T47D (cell line): ENCODE measurements around the gene PLEKHA6.

Experiments used
- DNase-seq, 2 experiments: peaks; one replicate each; pipeline versions ENCODE4 v3.0.0 to v3.0.0-alpha.2; 2011 to 2012; ENCODE audit warnings: low read depth in 1 of 2, low spot score in 1 of 2
- JUND ChIP-seq: IDR thresholded peaks from 2 replicates; pipeline ENCODE4 v1.6.1; 2012; ENCODE audit warnings: low read depth
- in situ Hi-C: cut with HindIII; loops from 2 replicates; pipeline ENCODE4 v1.10.0; 2016; ENCODE audit warnings: low sequenced_read_pairs, low pct_unique_long_range_greater_than_20kb

The PLEKHA6 gene

DNA sequence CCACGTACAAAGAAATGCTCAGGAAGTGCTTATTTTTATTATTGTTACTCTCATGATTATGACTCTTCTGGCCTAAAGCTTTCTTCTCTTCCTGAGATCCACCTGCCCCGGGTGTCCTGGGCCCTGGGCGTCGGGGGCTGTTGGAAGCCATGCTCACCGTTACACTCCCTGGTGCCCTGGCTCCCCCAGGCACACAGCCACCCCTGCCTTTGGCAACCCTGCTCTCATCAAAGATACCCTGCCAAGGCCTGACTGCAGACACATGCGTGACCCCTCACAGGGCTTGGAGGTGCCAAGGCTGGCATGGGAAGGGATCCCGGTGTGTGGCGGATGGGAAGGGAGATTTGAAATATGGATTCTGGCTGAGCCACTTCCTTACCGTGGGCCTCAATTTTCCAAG, 160.2 kb downstream of the PLEKHA6 start:
- TF ChIP-seq JUND: no peak
- DNase-seq: no peak

GRCh38 chr1:204198348-204199340, 161.1 kb downstream of the PLEKHA6 start:
- in situ Hi-C loops: no loop called here
- no peak for TF ChIP-seq JUND
- DNase-seq: peak; percentile 78 to 87

More for the DNA sequence above, 160.2 kb downstream of the PLEKHA6 start:
- in situ Hi-C loops: no loop called here

- no peak for TF ChIP-seq JUND
- DNase-seq: no peak
- in situ Hi-C loops: no loop called here
These were observed 162.7 kb downstream of the PLEKHA6 start for GRCh38 chr1:204197068-204197467.

GRCh38 chr1:204196068-204196795, 163.5 kb downstream of the PLEKHA6 start, which contains the start of gene KISS1:
KISS1 (minus strand) TSS chr1:204196491; CDS start chr1:204192876, 3,615 bp downstream.
- in situ Hi-C loops: no loop called here
- peak; percentile 55 to 76 for DNase-seq
- no peak for TF ChIP-seq JUND

DNA sequence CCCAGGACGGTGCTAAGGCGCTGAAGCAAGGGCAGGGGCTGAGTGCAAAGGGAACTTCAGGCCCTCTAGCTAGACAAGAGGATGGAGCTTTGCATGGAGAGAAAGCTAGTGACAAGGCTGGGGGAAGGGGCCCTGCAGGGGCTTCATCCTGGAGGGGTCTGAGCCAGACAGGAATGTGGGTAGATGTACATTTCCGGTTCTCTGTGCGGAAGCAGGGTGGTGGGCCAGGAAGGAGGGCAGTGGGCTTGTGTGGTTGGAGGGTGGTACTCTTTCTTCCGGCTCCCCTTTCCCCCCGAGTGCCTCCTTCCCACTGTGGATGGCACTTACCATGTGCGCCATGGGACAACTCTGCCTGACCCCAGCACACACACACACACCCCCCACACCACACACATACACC, 165.0 kb downstream of the PLEKHA6 start:
- TF ChIP-seq JUND: no peak
- no peak for DNase-seq
- in situ Hi-C loops: no loop called here

DNA sequence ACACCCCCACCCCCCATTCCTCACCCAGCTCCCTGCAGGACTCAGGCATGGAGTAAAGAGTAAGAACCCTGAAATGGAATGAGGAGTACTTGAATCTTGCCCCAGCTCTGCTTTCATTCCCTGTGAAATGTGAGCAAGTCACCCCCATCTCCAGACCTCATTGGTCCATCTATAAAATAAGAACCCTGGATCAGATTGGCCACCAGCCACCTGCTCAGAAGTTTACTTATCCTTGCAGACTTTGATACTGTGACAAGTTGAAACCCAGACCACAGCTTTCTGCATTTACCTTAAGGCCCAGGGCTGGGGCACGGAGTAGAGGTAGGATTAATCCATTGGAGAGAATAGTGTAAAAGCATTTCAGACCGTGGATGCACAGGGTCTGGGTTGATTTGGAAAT, 165.6 kb downstream of the PLEKHA6 start:
- DNase-seq: peak; percentile 50 to 58
- in situ Hi-C loops: no loop called here
- TF ChIP-seq JUND: no peak

DNA sequence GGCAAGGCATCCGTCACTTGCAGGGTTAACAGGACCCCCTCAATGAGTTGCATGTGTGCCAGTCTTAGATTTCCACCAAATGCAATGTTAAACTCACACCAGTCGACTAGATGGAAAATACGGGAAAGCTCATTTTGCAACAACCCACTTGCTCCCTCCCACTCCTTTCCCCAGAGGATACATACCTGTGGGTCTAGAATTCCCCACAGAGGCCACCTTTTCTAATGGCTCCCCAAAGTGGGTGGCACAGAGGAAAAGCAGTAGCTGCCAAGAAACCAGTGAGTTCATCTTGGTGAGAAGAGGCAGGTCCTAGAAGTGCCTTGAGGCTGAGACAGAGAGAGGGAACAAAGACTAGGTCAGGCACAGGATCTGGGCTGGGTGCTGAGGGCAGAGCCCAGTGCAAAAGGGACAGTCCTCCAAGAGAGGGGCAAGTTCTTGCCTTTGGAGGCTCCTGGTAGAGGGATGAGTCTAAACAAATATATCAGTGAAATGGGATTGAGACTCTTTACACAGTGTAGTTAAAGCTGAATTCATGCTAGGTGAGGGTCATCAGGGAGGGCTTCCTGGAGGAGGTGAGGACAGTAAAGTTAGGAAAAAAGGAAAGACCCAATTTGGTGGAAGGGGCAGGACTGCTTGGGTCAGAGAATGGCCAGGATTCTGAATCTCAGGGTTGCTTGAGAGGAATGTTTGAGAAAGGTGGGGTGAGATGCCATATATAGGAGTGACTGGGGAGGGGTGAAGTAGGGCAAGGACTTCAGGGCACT, 167.0 kb downstream of the PLEKHA6 start:
- DNase-seq: no peak
- in situ Hi-C loops: no loop called here
- TF ChIP-seq JUND: no peak

DNA sequence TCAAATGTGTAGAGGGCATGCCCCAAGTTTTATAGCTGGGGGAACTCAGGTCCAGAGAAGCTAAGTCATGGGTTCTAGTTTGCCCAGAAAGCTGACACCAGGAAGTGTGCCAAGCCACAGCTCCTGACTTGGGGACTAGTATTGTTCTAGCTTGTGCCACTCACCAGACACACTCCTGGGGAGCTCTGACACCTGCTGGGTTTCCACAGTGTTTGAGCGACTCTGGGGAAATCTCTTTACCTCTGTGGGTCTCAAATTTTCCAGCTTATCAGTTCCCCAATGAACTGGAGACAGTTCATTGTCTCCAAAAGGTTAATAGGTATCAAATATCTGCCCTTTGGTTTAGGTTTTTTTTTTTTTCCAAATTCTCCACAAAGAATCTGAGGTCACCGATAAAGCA, 167.7 kb downstream of the PLEKHA6 start:
- peak in 1 of 2 experiments; percentile 28 for DNase-seq
- no peak for TF ChIP-seq JUND
- in situ Hi-C loops: no loop called here

DNA sequence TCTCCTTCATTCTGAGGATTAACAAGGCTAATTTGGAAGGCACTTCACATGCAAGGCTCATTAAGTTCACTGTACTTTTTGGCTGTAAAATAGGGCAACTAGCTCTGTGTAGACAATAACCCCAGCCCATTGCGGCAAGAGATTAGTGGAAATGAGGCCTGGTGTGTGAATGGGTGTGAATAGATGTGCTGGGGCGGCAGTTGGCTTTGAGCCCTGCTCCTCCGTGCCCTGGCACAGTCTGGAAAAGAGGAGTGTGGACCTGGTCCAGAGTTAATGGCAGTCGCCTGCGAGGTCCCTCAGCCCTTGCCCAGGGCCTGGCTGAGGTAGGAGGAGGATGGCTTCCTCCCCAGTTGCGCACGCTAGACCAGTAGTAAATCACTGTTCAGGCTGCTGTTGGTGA, 168.3 kb downstream of the PLEKHA6 start:
- no peak for TF ChIP-seq JUND
- in situ Hi-C loops: no loop called here
- no peak for DNase-seq

- TF ChIP-seq JUND: no peak
- in situ Hi-C loops: no loop called here
- DNase-seq: peak; percentile 24 to 63
These were observed 169.2 kb downstream of the PLEKHA6 start for GRCh38 chr1:204190212-204191211.

DNA sequence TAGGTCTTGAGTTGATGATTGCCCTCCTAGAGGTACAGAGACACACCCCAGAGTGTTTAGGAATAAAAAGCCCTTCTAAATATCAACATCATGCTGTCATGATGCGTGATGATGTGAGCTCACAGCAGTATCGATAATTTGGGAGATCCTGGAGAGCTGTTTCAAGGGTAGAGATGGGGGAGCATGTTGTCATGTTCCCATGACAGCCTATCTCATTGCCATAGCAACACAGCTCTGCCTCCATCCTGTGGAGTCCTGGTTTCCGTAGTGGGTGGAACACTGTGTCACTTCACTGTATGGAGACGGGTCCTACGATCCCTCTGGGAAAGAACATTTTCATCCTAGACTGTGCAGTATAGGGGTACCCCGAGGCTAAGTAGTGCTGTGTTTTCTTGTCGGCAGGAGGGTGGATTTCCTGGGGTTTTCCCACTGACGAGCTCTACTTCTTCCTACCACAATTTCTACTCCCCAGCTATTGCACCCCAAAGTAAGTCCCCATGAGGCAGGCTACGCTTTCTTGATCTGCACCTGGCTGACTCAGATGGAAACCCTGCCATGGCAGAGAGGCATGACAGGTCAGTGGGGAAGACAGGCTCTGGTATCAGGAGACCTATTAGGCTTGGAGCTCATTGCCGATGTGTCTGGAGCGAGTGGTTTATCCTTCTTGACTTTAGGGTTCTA, 170.6 kb downstream of the PLEKHA6 start:
- no peak for DNase-seq
- no peak for TF ChIP-seq JUND
- in situ Hi-C loops: no loop called here
